K562 (cell line): ENCODE measurements around the gene MATN1. TPM values are rescaled to one million over a fixed set of nuclear protein-coding genes. Genes with fewer than 3 reads are reported as not detected.
A peak's percentile ranks its signal among the peaks of the same experiment; 100 is the strongest.

ENCODE experiments used
- ARID1B ChIP-seq: fragments of 450-650 bp; IDR thresholded peaks from 2 replicates; pipeline ENCODE4 v1.6.1; 2016; ENCODE audit warnings: antibody characterized with exemption, mild to moderate bottlenecking, inconsistent platforms
- ARID2 ChIP-seq: fragments of 450-650 bp; IDR thresholded peaks from 2 replicates; pipeline ENCODE4 v1.6.1; 2017; ENCODE audit warnings: antibody characterized with exemption, mild to moderate bottlenecking
- ATF4 ChIP-seq: fragments of 450-650 bp; formaldehyde crosslinking; IDR thresholded peaks from 2 replicates; pipeline ENCODE4 v1.4.0; 2022; ENCODE audit warnings: mild to moderate bottlenecking, moderate library complexity
- ATF7 ChIP-seq: fragments of 450-650 bp; IDR thresholded peaks from 2 replicates; pipeline ENCODE4 v1.7.1; 2014; ENCODE audit warnings: mild to moderate bottlenecking, moderate library complexity
- C11orf30 ChIP-seq: fragments of 450-650 bp; IDR thresholded peaks from 2 replicates; pipeline ENCODE4 v1.6.1; 2016; ENCODE audit warnings: low read depth, mild to moderate bottlenecking
- CBFA2T2 ChIP-seq: fragments of 450-650 bp; conservative IDR thresholded peaks from 2 replicates; pipeline ENCODE4 v1.6.1; 2017; ENCODE audit warnings: mild to moderate bottlenecking
- DPF2 ChIP-seq: fragments of 450-650 bp; IDR thresholded peaks from 2 replicates; pipeline ENCODE4 v1.6.1; 2016
- EHMT2 ChIP-seq: fragments of 450-650 bp; IDR thresholded peaks from 2 replicates; pipeline ENCODE4 v1.6.1; 2018; ENCODE audit warnings: antibody characterized with exemption
- FOSL1 ChIP-seq: fragments of 200-800 bp; sonication (Bioruptor generic); conservative IDR thresholded peaks from 2 replicates; pipeline ENCODE4 v1.6.1; 2016; ENCODE audit warnings: missing genetic modification characterization, missing compliant biosample characterization
- HDAC2 ChIP-seq: fragments of 450-650 bp; IDR thresholded peaks from 2 replicates; pipeline ENCODE4 v1.6.1; 2016; ENCODE audit warnings: mild to moderate bottlenecking
- HDGF ChIP-seq: fragments of 450-650 bp; IDR thresholded peaks from 2 replicates; pipeline ENCODE4 v1.6.1; 2016
- JUN ChIP-seq, 2 experiments: sonication (generic) in 1 of 2; formaldehyde crosslinking in 1 of 2; IDR thresholded peaks; 2 replicates each; pipeline versions ENCODE4 v1.6.1 to v1.8.0; 2012 to 2022; ENCODE audit warnings: borderline replicate concordance in 2 of 2, mild to moderate bottlenecking in 2 of 2, improper control_type of control experiment in 1 of 2, low read depth in 1 of 2, low read length in 1 of 2, missing genetic modification reagents in 1 of 2
- KLF10 ChIP-seq: fragments of 250-450 bp; sonication (Bioruptor Pico); IDR thresholded peaks from 2 replicates; pipeline ENCODE4 v1.6.1; 2021; ENCODE audit warnings: matching md5 sums
- LARP7 ChIP-seq: fragments of 450-650 bp; IDR thresholded peaks from 2 replicates; pipeline ENCODE4 v1.6.1; 2016
- MIER1 ChIP-seq: fragments of 450-650 bp; IDR thresholded peaks from 2 replicates; pipeline ENCODE4 v1.6.1; 2016; ENCODE audit warnings: antibody characterized with exemption, mild to moderate bottlenecking, low read depth
- MTA2 ChIP-seq: fragments of 450-650 bp; IDR thresholded peaks from 2 replicates; pipeline ENCODE4 v1.6.1; 2016; ENCODE audit warnings: low read depth
- NUFIP1 ChIP-seq: fragments of 450-650 bp; IDR thresholded peaks from 2 replicates; pipeline ENCODE4 v1.6.1; 2018; ENCODE audit not compliant: partially characterized antibody
- POLR2B ChIP-seq: fragments of 450-650 bp; IDR thresholded peaks from 2 replicates; pipeline ENCODE4 v1.6.1; 2018; ENCODE audit warnings: low read depth; ENCODE audit not compliant: partially characterized antibody
- SOX6 ChIP-seq: fragments of 450-650 bp; IDR thresholded peaks from 2 replicates; pipeline ENCODE4 v1.6.1; 2014; ENCODE audit warnings: mild to moderate bottlenecking
- TEAD4 ChIP-seq, 2 experiments: sonication (generic) in 1 of 2; formaldehyde crosslinking in 1 of 2; IDR thresholded peaks; 2 replicates each; pipeline versions ENCODE4 v1.6.1 to v1.8.0; 2012 to 2022; ENCODE audit warnings: borderline replicate concordance in 1 of 2, inconsistent platforms in 1 of 2, low read length in 1 of 2, mild to moderate bottlenecking in 1 of 2, missing genetic modification reagents in 1 of 2
- TRIM28 ChIP-seq: fragments of 450-650 bp; IDR thresholded peaks from 2 replicates; pipeline ENCODE4 v1.6.1; 2017
- ZNF41 ChIP-seq: fragments of 250-450 bp; sonication (Bioruptor Pico); conservative IDR thresholded peaks from 2 replicates; pipeline ENCODE4 v1.4.0; 2020; ENCODE audit warnings: mild to moderate bottlenecking
- polyA plus RNA-seq, 8 experiments: library from polyadenylated mRNA; depleted of rRNA in 4 of 8; stranded (reverse) in 5 of 8; unstranded in 3 of 8; fragments of >200 nt; fragmentation: Nextera tagmentation in 2 of 8; fragmentation: Illumina TruSeq in 1 of 8; extraction: Ambion mirVana in 2 of 8; extraction: Trizol in 1 of 8; gene quantifications; 2 replicates each; pipeline versions ENCODE4 v1.2.1 to v1.2.3, GENCODE V29; 2011 to 2014; ENCODE audit warnings: inconsistent platforms in 1 of 8, missing spikeins in 1 of 8
- total RNA-seq, 7 experiments: library from RNA; depleted of rRNA in 6 of 7; stranded (reverse); fragments of >200 nt in 6 of 7; fragmentation: Illumina TruSeq in 2 of 7; extraction: Trizol in 2 of 7; gene quantifications; 2 replicates each; pipeline versions ENCODE4 v1.2.1 to v1.2.3, GENCODE V29; 2011 to 2021; ENCODE audit warnings: low replicate concordance in 1 of 7
- TF ChIP-seq, protein P1 (sequence below): fragments of 200-400 bp; formaldehyde crosslinking; IDR thresholded peaks from 2 replicates; pipeline ENCODE4 v1.6.1; 2017; ENCODE audit warnings: mild to moderate bottlenecking, low read depth, low read length, moderate library complexity
- TF ChIP-seq, protein P2 (sequence below): fragments of 200-800 bp; sonication (Bioruptor generic); IDR thresholded peaks from 2 replicates; pipeline ENCODE4 v1.6.1; 2017; ENCODE audit warnings: missing genetic modification characterization, missing compliant biosample characterization
- TF ChIP-seq, protein P3 (sequence below): fragments of 450-650 bp; formaldehyde crosslinking; IDR thresholded peaks from 2 replicates; pipeline ENCODE4 v1.4.0; 2022; ENCODE audit warnings: missing genetic modification characterization

Gene MATN1
- total and polyA plus RNA-seq, 9 of the 15 experiments (the other 6 are each of a cell fraction or from before 2014, with no cell fraction given), result 0.10 to 2.3 (median 1.2) TPM

GRCh38 chr1:30727824-30728223 lies 4.4 kb upstream of the MATN1 start (continued):
- TF ChIP-seq C11orf30, result no peak
- TF ChIP-seq MTA2, result peak; percentile 77
- TF ChIP-seq ATF4 (CRISPR knock-in tag), result 0 out of 2 replicates have a peak, but pooled peaks have one; percentile 7
- peak; percentile 19; the same call in 1 of the 2 replicates for TF ChIP-seq TRIM28
- no peak for TF ChIP-seq KLF10 (CRISPR knock-in tag)
- TF ChIP-seq MIER1, result peak; percentile 52; the same call in 1 of the 2 replicates
- TF ChIP-seq EHMT2, result peak; percentile 88
- TF ChIP-seq HDAC2, result peak; percentile 87
- TF ChIP-seq ARID2, result peak; percentile 26; the same call in 1 of the 2 replicates
- TF ChIP-seq, protein P1, sequence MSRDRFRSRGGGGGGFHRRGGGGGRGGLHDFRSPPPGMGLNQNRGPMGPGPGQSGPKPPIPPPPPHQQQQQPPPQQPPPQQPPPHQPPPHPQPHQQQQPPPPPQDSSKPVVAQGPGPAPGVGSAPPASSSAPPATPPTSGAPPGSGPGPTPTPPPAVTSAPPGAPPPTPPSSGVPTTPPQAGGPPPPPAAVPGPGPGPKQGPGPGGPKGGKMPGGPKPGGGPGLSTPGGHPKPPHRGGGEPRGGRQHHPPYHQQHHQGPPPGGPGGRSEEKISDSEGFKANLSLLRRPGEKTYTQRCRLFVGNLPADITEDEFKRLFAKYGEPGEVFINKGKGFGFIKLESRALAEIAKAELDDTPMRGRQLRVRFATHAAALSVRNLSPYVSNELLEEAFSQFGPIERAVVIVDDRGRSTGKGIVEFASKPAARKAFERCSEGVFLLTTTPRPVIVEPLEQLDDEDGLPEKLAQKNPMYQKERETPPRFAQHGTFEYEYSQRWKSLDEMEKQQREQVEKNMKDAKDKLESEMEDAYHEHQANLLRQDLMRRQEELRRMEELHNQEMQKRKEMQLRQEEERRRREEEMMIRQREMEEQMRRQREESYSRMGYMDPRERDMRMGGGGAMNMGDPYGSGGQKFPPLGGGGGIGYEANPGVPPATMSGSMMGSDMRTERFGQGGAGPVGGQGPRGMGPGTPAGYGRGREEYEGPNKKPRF, result no peak
- TF ChIP-seq HDGF, result peak; percentile 86; the same call in 1 of the 2 replicates
- TF ChIP-seq POLR2B, result peak; percentile 50
- peak; percentile 92 for TF ChIP-seq ARID1B
- TF ChIP-seq LARP7, result peak; percentile 79
- TF ChIP-seq ATF7, result peak; percentile 58; the same call in 1 of the 2 replicates
- TF ChIP-seq JUN (IDR thresholded peaks at IDR 0.05; ENCODE audit: borderline replicate concordance, low read depth, low read length), result peak; percentile 88
- TF ChIP-seq JUN (CRISPR knock-in tag; IDR thresholded peaks at IDR 0.05; ENCODE audit: borderline replicate concordance), result no peak
- TF ChIP-seq, protein P2, sequence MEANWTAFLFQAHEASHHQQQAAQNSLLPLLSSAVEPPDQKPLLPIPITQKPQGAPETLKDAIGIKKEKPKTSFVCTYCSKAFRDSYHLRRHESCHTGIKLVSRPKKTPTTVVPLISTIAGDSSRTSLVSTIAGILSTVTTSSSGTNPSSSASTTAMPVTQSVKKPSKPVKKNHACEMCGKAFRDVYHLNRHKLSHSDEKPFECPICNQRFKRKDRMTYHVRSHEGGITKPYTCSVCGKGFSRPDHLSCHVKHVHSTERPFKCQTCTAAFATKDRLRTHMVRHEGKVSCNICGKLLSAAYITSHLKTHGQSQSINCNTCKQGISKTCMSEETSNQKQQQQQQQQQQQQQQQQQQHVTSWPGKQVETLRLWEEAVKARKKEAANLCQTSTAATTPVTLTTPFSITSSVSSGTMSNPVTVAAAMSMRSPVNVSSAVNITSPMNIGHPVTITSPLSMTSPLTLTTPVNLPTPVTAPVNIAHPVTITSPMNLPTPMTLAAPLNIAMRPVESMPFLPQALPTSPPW, result peak; percentile 84
- no peak for TF ChIP-seq ZNF41 (CRISPR knock-in tag)
- TF ChIP-seq FOSL1 (tag), result peak; percentile 93
- TF ChIP-seq SOX6, result peak; percentile 78
- TF ChIP-seq, protein P3, sequence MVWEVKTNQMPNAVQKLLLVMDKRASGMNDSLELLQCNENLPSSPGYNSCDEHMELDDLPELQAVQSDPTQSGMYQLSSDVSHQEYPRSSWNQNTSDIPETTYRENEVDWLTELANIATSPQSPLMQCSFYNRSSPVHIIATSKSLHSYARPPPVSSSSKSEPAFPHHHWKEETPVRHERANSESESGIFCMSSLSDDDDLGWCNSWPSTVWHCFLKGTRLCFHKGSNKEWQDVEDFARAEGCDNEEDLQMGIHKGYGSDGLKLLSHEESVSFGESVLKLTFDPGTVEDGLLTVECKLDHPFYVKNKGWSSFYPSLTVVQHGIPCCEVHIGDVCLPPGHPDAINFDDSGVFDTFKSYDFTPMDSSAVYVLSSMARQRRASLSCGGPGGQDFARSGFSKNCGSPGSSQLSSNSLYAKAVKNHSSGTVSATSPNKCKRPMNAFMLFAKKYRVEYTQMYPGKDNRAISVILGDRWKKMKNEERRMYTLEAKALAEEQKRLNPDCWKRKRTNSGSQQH, result peak; percentile 93
- TF ChIP-seq DPF2, result peak; percentile 98
- peak; percentile 31 for TF ChIP-seq TEAD4 (IDR thresholded peaks at IDR 0.05; ENCODE audit: low read length)
- TF ChIP-seq TEAD4 (CRISPR knock-in tag; IDR thresholded peaks at IDR 0.05; ENCODE audit: borderline replicate concordance), result no peak
- 0 out of 2 replicates have a peak, but pooled peaks have one; percentile 50 for TF ChIP-seq CBFA2T2
- peak; percentile 76 for TF ChIP-seq NUFIP1
